ENCODE results near the gene LGSN. TPM values are rescaled to one million over a fixed set of nuclear protein-coding genes. Genes with fewer than 3 reads are reported as not detected.

The LGSN gene
- total RNA-seq, 1 experiment from 2014 or later: 0.30 TPM

DNA sequence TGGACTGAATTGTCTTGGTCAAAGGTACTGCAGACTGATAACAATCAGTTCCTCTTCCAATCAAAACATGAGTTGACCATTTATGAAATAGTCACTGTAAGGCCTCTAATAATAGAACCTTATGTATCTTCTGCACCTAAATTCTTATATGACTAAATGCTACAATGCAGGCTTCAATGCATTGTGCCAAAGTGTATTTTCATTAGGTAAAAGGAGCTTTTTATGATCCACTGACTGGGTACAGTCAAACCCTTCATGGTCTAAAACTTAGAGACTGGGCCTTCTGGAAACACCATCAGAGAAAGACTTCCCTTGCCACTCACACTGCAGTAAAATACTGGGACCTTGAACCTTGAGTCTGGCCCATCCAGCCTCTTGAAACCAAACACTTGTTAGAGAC is 16.3 kb downstream of the LGSN start:
- RAD21 ChIA-PET (ENCODE audit: low non-redundant PET in 1 of 2, low total read pairs in 2 of 2, uncharacterized antibody in 2 of 2, unreplicated experiment in 2 of 2): no interaction called here
- CTCF ChIA-PET: no interaction called here
- POLR2A ChIA-PET: no interaction called here
- no TSS peak for BruUV-seq (replicated peaks)
- Histone ChIP-seq H4K20me1 (ENCODE audit: insufficient read depth) (no peaks in the 10 kb centered on the region), H3K27me3 (ENCODE audit: insufficient read depth, low read length) (no peaks in the 10 kb centered on the region), H3K27ac (ENCODE audit: low read depth, low read length) (no peak overlapping the region), H3K9me3 (ENCODE audit: control insufficient read depth in 1 of 2, insufficient read depth in 1 of 2, low read depth in 1 of 2, low read length in 2 of 2) (no peaks in the 10 kb centered on the region), H3K4me2 (ENCODE audit: low read length) (no peak overlapping the region), H2AFZ (ENCODE audit: low read depth, low read length, poor library complexity, severe bottlenecking) (no peak overlapping the region), H3K9ac (ENCODE audit: low read length) (no peak overlapping the region), H3K4me1 (ENCODE audit: control insufficient read depth in 1 of 2, insufficient read depth in 2 of 2, low read length in 2 of 2) (no peaks in the 10 kb centered on the region), H3K4me3 (replicated peaks in 1 of 2; ENCODE audit: low read depth in 1 of 2, low read length in 2 of 2) (no peak overlapping the region), H3K9me2 (ENCODE audit: insufficient read depth) (no peaks in the 10 kb centered on the region), H3K36me3 (ENCODE audit: control insufficient read depth in 1 of 2, insufficient read depth in 2 of 2, low read length in 2 of 2) (no peaks in the 10 kb centered on the region), H3K79me2 (ENCODE audit: insufficient read depth, low read length) (no peaks in the 10 kb centered on the region)
- ATAC-seq: no peak
- DNase-seq (ENCODE audit: low read depth, low spot score): no peak
- no peak for TF ChIP-seq FOSL1 (IDR thresholded peaks at IDR 0.05; ENCODE audit: low read depth)
- TF ChIP-seq, protein P1, sequence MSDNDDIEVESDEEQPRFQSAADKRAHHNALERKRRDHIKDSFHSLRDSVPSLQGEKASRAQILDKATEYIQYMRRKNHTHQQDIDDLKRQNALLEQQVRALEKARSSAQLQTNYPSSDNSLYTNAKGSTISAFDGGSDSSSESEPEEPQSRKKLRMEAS (IDR thresholded peaks at IDR 0.05): no peak
- no peak for TF ChIP-seq EZH2 (IDR thresholded peaks at IDR 0.05)
- TF ChIP-seq CBX3 (IDR thresholded peaks at IDR 0.05; ENCODE audit: low read depth): no peak
- TF ChIP-seq, protein P2, sequence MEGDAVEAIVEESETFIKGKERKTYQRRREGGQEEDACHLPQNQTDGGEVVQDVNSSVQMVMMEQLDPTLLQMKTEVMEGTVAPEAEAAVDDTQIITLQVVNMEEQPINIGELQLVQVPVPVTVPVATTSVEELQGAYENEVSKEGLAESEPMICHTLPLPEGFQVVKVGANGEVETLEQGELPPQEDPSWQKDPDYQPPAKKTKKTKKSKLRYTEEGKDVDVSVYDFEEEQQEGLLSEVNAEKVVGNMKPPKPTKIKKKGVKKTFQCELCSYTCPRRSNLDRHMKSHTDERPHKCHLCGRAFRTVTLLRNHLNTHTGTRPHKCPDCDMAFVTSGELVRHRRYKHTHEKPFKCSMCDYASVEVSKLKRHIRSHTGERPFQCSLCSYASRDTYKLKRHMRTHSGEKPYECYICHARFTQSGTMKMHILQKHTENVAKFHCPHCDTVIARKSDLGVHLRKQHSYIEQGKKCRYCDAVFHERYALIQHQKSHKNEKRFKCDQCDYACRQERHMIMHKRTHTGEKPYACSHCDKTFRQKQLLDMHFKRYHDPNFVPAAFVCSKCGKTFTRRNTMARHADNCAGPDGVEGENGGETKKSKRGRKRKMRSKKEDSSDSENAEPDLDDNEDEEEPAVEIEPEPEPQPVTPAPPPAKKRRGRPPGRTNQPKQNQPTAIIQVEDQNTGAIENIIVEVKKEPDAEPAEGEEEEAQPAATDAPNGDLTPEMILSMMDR (IDR thresholded peaks at IDR 0.05 in 2 of 3, conservative IDR thresholded peaks at IDR 0.05 in 1 of 3; ENCODE audit: borderline replicate concordance in 1 of 3, insufficient read depth in 1 of 3, low read depth in 2 of 3, low read length in 2 of 3): no peak
- TF ChIP-seq, protein P3, sequence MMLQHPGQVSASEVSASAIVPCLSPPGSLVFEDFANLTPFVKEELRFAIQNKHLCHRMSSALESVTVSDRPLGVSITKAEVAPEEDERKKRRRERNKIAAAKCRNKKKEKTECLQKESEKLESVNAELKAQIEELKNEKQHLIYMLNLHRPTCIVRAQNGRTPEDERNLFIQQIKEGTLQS (IDR thresholded peaks at IDR 0.05): no peak
- no peak for TF ChIP-seq JUND (IDR thresholded peaks at IDR 0.05)
- no peak for TF ChIP-seq ZNF274 (IDR thresholded peaks at IDR 0.05; ENCODE audit: low read depth, low read length)
- no peak for TF ChIP-seq TCF7L2 (IDR thresholded peaks at IDR 0.05; ENCODE audit: borderline replicate concordance, extremely low read depth, insufficient read depth, insufficient read length)
- TF ChIP-seq, protein P4, sequence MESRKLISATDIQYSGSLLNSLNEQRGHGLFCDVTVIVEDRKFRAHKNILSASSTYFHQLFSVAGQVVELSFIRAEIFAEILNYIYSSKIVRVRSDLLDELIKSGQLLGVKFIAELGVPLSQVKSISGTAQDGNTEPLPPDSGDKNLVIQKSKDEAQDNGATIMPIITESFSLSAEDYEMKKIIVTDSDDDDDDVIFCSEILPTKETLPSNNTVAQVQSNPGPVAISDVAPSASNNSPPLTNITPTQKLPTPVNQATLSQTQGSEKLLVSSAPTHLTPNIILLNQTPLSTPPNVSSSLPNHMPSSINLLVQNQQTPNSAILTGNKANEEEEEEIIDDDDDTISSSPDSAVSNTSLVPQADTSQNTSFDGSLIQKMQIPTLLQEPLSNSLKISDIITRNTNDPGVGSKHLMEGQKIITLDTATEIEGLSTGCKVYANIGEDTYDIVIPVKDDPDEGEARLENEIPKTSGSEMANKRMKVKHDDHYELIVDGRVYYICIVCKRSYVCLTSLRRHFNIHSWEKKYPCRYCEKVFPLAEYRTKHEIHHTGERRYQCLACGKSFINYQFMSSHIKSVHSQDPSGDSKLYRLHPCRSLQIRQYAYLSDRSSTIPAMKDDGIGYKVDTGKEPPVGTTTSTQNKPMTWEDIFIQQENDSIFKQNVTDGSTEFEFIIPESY (IDR thresholded peaks at IDR 0.05; ENCODE audit: extremely low read depth, insufficient replicate concordance, low read length): no peak
- TF ChIP-seq SP1 (IDR thresholded peaks at IDR 0.05; ENCODE audit: low read depth): no peak
- no peak for TF ChIP-seq EZH2phosphoT487 (IDR thresholded peaks at IDR 0.05; ENCODE audit: borderline replicate concordance)
- no peak for TF ChIP-seq POLR2A (IDR thresholded peaks at IDR 0.05; ENCODE audit: borderline replicate concordance, extremely low read depth, insufficient read depth, insufficient read length)
- TF ChIP-seq SRF (IDR thresholded peaks at IDR 0.05; ENCODE audit: low read depth): no peak
- no peak for TF ChIP-seq ELF1 (IDR thresholded peaks at IDR 0.05; ENCODE audit: borderline replicate concordance, low read depth)
- intact Hi-C loops (cut with micrococcal nuclease): no loop called here

Measured in HCT116 (cell line).